ENCODE measurements around the gene CUX1.
"Not testable (repeated sequence)": the region's sequence is repeated elsewhere in the genome, so short reads cannot be mapped to it uniquely, and the experiment has no call there.

Gene CUX1

DNA sequence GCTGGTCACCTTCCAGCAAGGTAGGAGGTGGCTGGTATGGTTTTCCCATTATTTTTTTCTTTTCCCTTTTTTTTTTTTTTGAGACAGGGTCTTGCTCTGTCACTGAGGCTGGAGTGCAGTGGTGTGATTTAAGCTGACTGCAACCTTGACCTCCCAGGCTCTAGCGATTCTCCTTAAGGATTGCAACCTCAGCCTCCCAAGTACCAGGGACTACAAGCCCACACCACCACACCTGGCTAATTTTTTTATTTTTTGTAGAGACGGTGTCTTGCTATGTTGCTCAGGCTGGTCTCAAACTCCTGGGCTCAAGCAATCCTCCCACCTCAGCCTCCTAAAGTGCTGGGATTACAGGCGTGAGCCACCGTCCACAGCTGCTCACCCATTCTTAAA lies 24.7 kb upstream of the CUX1 start:
- H3K36me3 ChIP-seq (ENCODE audit: control insufficient read depth in 2 of 2, insufficient read depth in 1 of 2, low read length in 2 of 2); H3K9me3 ChIP-seq (ENCODE audit: control insufficient read depth, insufficient read depth, low read depth, low read length); H3K4me3 ChIP-seq (ENCODE audit: low read depth, low read length); H3K4me1 ChIP-seq (ENCODE audit: control insufficient read depth, insufficient read depth, low read length); POLR2A ChIA-PET; H3K27ac ChIP-seq (ENCODE audit: extremely low read depth, low read depth, low read length): not testable (repeated sequence)
- CTCF ChIA-PET, result interaction anchor here (0.5 kb wide), 1 partner anchor 112 kb away, joined by 4 read pairs; no protein-coding TSS in a partner anchor
- 0 out of 2 replicates have a peak, but pooled peaks have one; percentile 0 for TF ChIP-seq ZNF600 (tag by site-specific recombination; IDR thresholded peaks at IDR 0.05)

DNA sequence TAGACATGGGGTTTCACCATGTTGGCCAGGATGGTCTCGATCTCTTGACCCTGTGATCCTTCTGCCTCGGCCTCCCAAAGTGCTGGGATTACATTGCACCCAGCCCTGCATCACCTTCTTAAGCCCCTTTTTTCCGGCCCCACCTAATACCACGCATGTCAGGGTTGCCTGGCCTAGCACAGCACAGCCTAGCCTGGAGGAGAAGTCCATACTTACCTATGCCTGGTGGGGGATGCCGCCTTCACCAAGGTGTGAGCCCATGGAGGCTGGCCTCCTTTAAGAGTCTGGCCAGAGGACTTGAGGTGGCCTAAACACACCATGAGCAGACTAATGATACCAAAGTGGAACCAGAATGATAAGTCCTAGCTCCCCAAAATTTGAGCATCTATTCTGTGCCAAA lies 22.0 kb upstream of the CUX1 start:
- Histone ChIP-seq H3K9me3 (ENCODE audit: control insufficient read depth, insufficient read depth, low read depth, low read length) (no peaks in the 10 kb centered on the region), H3K36me3 (ENCODE audit: control insufficient read depth in 2 of 2, insufficient read depth in 1 of 2, low read length in 2 of 2) (no peaks in the 10 kb centered on the region), H3K4me1 (ENCODE audit: control insufficient read depth, insufficient read depth, low read length) (no peaks in the 10 kb centered on the region), H3K4me3 (ENCODE audit: low read depth, low read length) (no peak overlapping the region), H3K27ac (ENCODE audit: extremely low read depth, low read depth, low read length) (no peak overlapping the region)
- TF ChIP-seq ZNF155 (tag by site-specific recombination; IDR thresholded peaks at IDR 0.05) (no peak), ZNF169 (tag by site-specific recombination; IDR thresholded peaks at IDR 0.05) (no peak), FEZF1 (tag by site-specific recombination; IDR thresholded peaks at IDR 0.05) (no peak), ZNF785 (tag by site-specific recombination; IDR thresholded peaks at IDR 0.05) (no peak), SETDB1 (IDR thresholded peaks at IDR 0.05; ENCODE audit: insufficient read length, low read length) (no peak), ZNF549 (tag by site-specific recombination; IDR thresholded peaks at IDR 0.05) (no peak), ZNF184 (tag by site-specific recombination; IDR thresholded peaks at IDR 0.05) (no peak), ZFP3 (tag by site-specific recombination; IDR thresholded peaks at IDR 0.05; ENCODE audit: low read depth) (no peak), ZNF16 (tag by site-specific recombination; IDR thresholded peaks at IDR 0.05; ENCODE audit: low read depth) (no peak), ZNF670 (tag by site-specific recombination; IDR thresholded peaks at IDR 0.05; ENCODE audit: low read depth) (no peak), ZNF138 (tag by site-specific recombination; IDR thresholded peaks at IDR 0.05; ENCODE audit: borderline replicate concordance) (no peak), ZNF837 (tag by site-specific recombination; IDR thresholded peaks at IDR 0.05) (no peak)
- TF ChIP-seq, protein P1, sequence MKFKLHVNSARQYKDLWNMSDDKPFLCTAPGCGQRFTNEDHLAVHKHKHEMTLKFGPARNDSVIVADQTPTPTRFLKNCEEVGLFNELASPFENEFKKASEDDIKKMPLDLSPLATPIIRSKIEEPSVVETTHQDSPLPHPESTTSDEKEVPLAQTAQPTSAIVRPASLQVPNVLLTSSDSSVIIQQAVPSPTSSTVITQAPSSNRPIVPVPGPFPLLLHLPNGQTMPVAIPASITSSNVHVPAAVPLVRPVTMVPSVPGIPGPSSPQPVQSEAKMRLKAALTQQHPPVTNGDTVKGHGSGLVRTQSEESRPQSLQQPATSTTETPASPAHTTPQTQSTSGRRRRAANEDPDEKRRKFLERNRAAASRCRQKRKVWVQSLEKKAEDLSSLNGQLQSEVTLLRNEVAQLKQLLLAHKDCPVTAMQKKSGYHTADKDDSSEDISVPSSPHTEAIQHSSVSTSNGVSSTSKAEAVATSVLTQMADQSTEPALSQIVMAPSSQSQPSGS (tag by site-specific recombination; IDR thresholded peaks at IDR 0.05; ENCODE audit: low read depth), result no peak
- TF ChIP-seq, protein P2, sequence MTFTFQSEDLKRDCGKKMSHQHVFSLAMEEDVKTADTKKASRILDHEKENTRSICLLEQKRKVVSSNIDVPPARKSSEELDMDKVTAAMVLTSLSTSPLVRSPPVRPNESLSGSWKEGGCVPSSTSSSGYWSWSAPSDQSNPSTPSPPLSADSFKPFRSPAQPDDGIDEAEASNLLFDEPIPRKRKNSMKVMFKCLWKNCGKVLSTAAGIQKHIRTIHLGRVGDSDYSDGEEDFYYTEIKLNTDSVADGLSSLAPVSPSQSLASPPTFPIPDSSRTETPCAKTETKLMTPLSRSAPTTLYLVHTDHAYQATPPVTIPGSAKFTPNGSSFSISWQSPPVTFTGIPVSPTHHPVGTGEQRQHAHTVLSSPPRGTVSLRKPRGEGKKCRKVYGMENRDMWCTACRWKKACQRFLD (tag by site-specific recombination; IDR thresholded peaks at IDR 0.05), result no peak
- ChIA-PET CTCF (no interaction called here), POLR2A (no interaction called here)

DNA sequence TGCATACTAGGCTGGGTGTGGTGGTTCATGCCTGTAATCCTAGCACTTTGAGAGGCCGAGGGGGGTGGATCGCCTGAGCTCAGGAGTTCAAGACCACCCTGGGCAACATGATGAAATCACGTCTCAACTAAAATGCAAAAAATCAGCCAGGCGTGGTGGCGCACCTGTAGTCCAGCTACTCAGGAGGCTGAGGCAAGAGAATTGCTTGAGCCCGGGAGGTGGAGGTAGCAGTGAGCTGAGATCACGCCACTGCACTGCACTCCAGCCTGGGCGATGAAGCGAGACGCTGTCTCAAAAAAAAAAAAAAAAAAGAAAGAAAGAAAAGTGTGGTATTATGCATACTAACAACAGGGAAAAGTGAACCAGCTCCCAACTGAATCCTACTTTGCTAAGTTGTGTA lies 19.3 kb upstream of the CUX1 start:
- H3K36me3 ChIP-seq (ENCODE audit: control insufficient read depth in 2 of 2, insufficient read depth in 1 of 2, low read length in 2 of 2); H3K4me3 ChIP-seq (ENCODE audit: low read depth, low read length); H3K9me3 ChIP-seq (ENCODE audit: control insufficient read depth, insufficient read depth, low read depth, low read length); H3K4me1 ChIP-seq (ENCODE audit: control insufficient read depth, insufficient read depth, low read length); H3K27ac ChIP-seq (ENCODE audit: extremely low read depth, low read depth, low read length); POLR2A ChIA-PET: not testable (repeated sequence)
- CTCF ChIA-PET, result interaction anchor here (0.7 to 1.1 kb wide), 2 partner anchors 20 to 55 kb away, joined by 3 read pairs; partner anchors contain the start of gene CUX1

DNA sequence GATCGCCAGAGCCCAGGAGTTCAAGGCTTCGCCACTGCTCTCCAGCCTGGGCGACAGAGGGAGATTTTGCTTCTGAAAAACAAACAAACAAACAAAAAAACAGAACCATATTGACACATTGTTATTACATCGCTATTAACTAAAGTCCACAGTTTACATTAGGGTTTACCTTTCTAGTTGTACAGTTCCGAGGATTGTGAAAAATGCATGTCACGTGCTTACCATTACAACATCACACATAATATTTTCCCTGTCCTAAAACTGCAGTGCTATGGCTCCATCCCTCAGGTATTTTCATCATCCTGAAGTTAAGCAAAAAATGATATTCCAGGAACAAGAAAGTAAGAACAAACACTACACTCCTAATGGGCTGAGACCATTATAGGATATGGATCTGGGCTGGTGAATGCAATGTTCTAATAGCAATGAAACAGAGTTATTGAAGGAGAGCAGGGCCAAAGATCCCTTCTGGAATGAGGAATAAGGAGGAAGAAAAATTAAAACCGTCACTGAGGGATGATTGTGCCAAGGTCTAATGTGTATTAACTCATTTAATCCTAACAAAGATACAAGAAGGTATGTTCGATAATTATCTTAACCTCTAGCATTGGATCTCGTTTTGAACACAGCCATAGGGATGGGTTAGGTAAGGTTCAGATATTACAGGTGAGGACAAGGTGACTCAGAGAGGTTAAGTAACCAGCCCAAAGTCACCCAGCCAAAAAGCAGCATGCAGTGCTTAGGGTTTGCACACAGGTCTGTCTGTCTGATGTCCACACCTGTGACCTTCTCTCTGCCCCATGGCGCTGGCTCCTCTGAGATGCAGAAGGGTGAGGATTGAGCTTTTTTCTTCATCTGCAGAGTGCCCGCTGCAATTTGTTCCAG lies 14.0 kb upstream of the CUX1 start:
- ChIA-PET POLR2A (no interaction called here), CTCF (interaction anchor here (0.7 to 0.9 kb wide), 2 partner anchors 57 to 157 kb away, joined by 3 to 4 read pairs; no protein-coding TSS in a partner anchor)
- Histone ChIP-seq H3K4me3 (ENCODE audit: low read depth, low read length) (no peak overlapping the region), H3K9me3 (ENCODE audit: control insufficient read depth, insufficient read depth, low read depth, low read length) (no peaks in the 10 kb centered on the region), H3K36me3 (ENCODE audit: control insufficient read depth in 2 of 2, insufficient read depth in 1 of 2, low read length in 2 of 2) (no peaks in the 10 kb centered on the region), H3K27ac (ENCODE audit: extremely low read depth, low read depth, low read length) (no peak overlapping the region), H3K4me1 (ENCODE audit: control insufficient read depth, insufficient read depth, low read length) (peaks cover 2% of the 10 kb centered on the region)
- TF ChIP-seq, protein P3, sequence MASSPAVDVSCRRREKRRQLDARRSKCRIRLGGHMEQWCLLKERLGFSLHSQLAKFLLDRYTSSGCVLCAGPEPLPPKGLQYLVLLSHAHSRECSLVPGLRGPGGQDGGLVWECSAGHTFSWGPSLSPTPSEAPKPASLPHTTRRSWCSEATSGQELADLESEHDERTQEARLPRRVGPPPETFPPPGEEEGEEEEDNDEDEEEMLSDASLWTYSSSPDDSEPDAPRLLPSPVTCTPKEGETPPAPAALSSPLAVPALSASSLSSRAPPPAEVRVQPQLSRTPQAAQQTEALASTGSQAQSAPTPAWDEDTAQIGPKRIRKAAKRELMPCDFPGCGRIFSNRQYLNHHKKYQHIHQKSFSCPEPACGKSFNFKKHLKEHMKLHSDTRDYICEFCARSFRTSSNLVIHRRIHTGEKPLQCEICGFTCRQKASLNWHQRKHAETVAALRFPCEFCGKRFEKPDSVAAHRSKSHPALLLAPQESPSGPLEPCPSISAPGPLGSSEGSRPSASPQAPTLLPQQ (tag by site-specific recombination; IDR thresholded peaks at IDR 0.05), result no peak
- no peak for TF ChIP-seq ZNF747 (tag by site-specific recombination; IDR thresholded peaks at IDR 0.05)
- no peak for TF ChIP-seq ZSCAN23 (tag by site-specific recombination; IDR thresholded peaks at IDR 0.05)
- TF ChIP-seq ZNF664 (tag by site-specific recombination; IDR thresholded peaks at IDR 0.05), result peak; percentile 56; the same call in 1 of the 2 replicates
- TF ChIP-seq ZNF221 (tag by site-specific recombination; IDR thresholded peaks at IDR 0.05; ENCODE audit: borderline replicate concordance), result no peak
- TF ChIP-seq SALL2 (tag by site-specific recombination; IDR thresholded peaks at IDR 0.05; ENCODE audit: borderline replicate concordance), result no peak
- TF ChIP-seq MYNN (tag by site-specific recombination; IDR thresholded peaks at IDR 0.05; ENCODE audit: borderline replicate concordance), result no peak
